Measurements from ENCODE around the gene SUPT6H. TPM values are rescaled to one million over a fixed set of nuclear protein-coding genes. Genes with fewer than 3 reads are reported as not detected.

The SUPT6H gene
- 25.1 and 32.4 TPM in 2 replicates for total RNA-seq (2014; rRNA removed; shearing (Covaris generic))

GRCh38 chr17:28661635-28662526 is at the start of gene SUPT6H, which contains the start of gene SDF2:
Gene SUPT6H, plus strand, starts transcription at chr17:28662205. Its CDS starts 11,197 bp downstream, at chr17:28673402.
Gene SDF2, minus strand, starts transcription at chr17:28661906. Its CDS starts 30 bp downstream, at chr17:28661876.
- peaks cover 2% of the 10 kb centered on the region for H3K36me3 ChIP-seq (replicated peaks; ENCODE audit: control insufficient read depth, insufficient read depth, low read length)
- peak within 1 kb of the TSS; percentile 91 for H3K4me3 ChIP-seq (ENCODE audit: insufficient read depth, low read depth, low read length)
- DNase-seq: peak; percentile 95
- H3K27me3 ChIP-seq (ENCODE audit: control insufficient read depth, insufficient read depth, low read length): no peaks in the 10 kb centered on the region

DNA sequence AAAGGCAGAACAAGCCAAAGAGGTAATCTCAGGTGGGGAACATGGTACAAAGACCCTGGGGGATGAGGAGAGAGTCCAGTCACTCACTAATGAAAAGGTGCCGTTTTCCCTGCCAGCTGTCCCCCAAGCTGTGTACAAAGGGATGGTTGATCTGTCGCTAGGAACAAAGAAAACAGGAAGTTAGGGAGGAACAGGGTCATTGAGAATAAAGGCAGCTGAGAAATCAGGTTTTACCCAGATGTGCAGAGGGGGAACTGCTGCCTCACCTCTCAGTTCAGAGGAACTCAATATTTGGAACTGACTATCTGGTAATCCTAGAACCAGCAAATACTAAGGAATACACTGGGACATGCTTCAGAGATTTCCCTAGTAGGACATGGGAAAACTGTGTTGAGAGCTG is 49.5 kb upstream of the SUPT6H start:
- no peak overlapping the region for H3K4me3 ChIP-seq (ENCODE audit: insufficient read depth, low read depth, low read length)
- no peak for DNase-seq
- peaks cover 53% of the 10 kb centered on the region for H3K36me3 ChIP-seq (replicated peaks; ENCODE audit: control insufficient read depth, insufficient read depth, low read length)
- H3K27me3 ChIP-seq (ENCODE audit: control insufficient read depth, insufficient read depth, low read length): no peaks in the 10 kb centered on the region

GRCh38 chr17:28612936-28613872 is 48.8 kb upstream of the SUPT6H start:
- peak; percentile 79 for DNase-seq
- H3K27me3 ChIP-seq (ENCODE audit: control insufficient read depth, insufficient read depth, low read length): no peaks in the 10 kb centered on the region
- H3K36me3 ChIP-seq (replicated peaks; ENCODE audit: control insufficient read depth, insufficient read depth, low read length): peaks cover 54% of the 10 kb centered on the region
- no peak overlapping the region for H3K4me3 ChIP-seq (ENCODE audit: insufficient read depth, low read depth, low read length)

- no peak within 1 kb of the TSS for H3K4me3 ChIP-seq (ENCODE audit: insufficient read depth, low read depth, low read length)
- H3K36me3 ChIP-seq (replicated peaks; ENCODE audit: control insufficient read depth, insufficient read depth, low read length): peaks cover 59% of the 10 kb centered on the region
- no peaks in the 10 kb centered on the region for H3K27me3 ChIP-seq (ENCODE audit: control insufficient read depth, insufficient read depth, low read length)
- DNase-seq: no peak
These were observed 48.0 kb upstream of the SUPT6H start, which contains the start of gene RSKR for GRCh38 chr17:28613931-28614381. Gene RSKR, minus strand, starts transcription at chr17:28614185. Its CDS starts 24 bp downstream, at chr17:28614161.

GRCh38 chr17:28615260-28615940 is 46.6 kb upstream of the SUPT6H start:
- Histone ChIP-seq H3K4me3 (ENCODE audit: insufficient read depth, low read depth, low read length) (no peak overlapping the region), H3K36me3 (replicated peaks; ENCODE audit: control insufficient read depth, insufficient read depth, low read length) (peaks cover 67% of the 10 kb centered on the region), H3K27me3 (ENCODE audit: control insufficient read depth, insufficient read depth, low read length) (no peaks in the 10 kb centered on the region)
- DNase-seq: no peak

DNA sequence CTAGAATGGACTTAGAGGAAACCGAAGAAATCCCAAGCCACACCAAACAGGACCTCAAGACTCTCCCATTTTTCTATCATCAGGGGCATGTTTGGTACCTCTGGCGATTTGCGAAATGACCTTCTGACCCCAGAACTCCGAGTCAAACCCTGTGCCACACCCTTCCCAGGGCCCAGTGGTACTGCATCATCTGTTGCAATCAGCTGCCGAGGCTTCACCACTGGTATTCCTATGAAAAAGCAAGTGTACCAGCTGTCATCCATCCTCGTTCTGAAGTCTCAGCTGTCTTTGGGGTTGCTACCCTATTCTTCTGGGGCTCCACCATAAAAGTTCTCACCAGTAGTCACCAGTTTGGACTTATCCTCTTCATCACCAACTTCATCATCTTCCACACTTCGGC is 45.7 kb upstream of the SUPT6H start:
- H3K27me3 ChIP-seq (ENCODE audit: control insufficient read depth, insufficient read depth, low read length): no peaks in the 10 kb centered on the region
- no peak overlapping the region for H3K4me3 ChIP-seq (ENCODE audit: insufficient read depth, low read depth, low read length)
- DNase-seq: no peak
- peaks cover 70% of the 10 kb centered on the region for H3K36me3 ChIP-seq (replicated peaks; ENCODE audit: control insufficient read depth, insufficient read depth, low read length)

- Histone ChIP-seq H3K36me3 (replicated peaks; ENCODE audit: control insufficient read depth, insufficient read depth, low read length) (peaks cover 71% of the 10 kb centered on the region), H3K4me3 (ENCODE audit: insufficient read depth, low read depth, low read length) (no peak overlapping the region)
- no peak for DNase-seq
These were observed 43.5 kb upstream of the SUPT6H start for GRCh38 chr17:28618464-28618863.

DNA sequence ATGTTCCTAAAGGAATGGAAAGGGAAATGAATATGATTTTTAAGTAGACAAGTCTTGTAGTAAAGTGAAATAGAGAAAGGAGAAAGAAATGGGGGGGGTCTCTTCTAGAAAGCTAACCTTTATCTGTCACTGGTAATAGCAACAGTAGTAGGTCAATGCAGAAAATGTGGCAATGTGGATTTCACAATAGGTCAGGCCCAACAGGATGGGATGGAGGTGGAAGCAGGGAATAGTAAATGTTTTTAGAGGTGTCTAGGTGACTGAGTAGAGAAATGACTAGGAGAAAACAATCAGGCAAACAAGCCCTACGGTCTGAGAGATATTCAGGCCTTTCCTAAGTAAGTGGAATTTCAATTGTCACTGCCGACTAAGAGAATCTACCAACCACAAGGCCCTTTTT is 42.0 kb upstream of the SUPT6H start:
- peaks cover 79% of the 10 kb centered on the region for H3K36me3 ChIP-seq (replicated peaks; ENCODE audit: control insufficient read depth, insufficient read depth, low read length)
- H3K27me3 ChIP-seq (ENCODE audit: control insufficient read depth, insufficient read depth, low read length): no peaks in the 10 kb centered on the region
- H3K4me3 ChIP-seq (ENCODE audit: insufficient read depth, low read depth, low read length): no peak overlapping the region
- no peak for DNase-seq

More at GRCh38 chr17:28618464-28618863, 43.5 kb upstream of the SUPT6H start:
- H3K27me3 ChIP-seq (ENCODE audit: control insufficient read depth, insufficient read depth, low read length): no peaks in the 10 kb centered on the region

- Histone ChIP-seq H3K4me3 (ENCODE audit: insufficient read depth, low read depth, low read length) (no peak overlapping the region), H3K27me3 (ENCODE audit: control insufficient read depth, insufficient read depth, low read length) (no peaks in the 10 kb centered on the region), H3K36me3 (replicated peaks; ENCODE audit: control insufficient read depth, insufficient read depth, low read length) (peaks cover 68% of the 10 kb centered on the region)
- DNase-seq: no peak
These were observed 39.8 kb upstream of the SUPT6H start for GRCh38 chr17:28622186-28622585.

DNA sequence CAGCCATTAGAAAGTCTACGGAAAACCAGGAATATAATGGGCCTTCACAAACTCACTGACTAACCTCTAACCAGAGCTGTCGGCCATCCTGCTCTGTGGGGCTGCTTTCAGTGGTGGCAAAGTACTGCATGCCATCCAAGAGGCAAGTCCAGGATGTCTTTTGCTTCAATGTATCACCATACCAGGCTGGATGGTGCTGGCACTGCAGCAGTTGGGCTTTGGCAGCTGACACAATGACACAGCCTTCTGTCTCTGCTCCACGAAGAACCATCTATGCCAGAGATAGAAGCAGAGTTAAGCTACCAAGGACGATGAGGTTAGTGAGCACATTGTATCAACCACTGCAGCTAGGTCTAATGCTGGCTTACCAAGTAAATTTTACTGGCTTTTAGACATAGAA is 38.3 kb upstream of the SUPT6H start:
- no peak for DNase-seq
- peaks cover 66% of the 10 kb centered on the region for H3K36me3 ChIP-seq (replicated peaks; ENCODE audit: control insufficient read depth, insufficient read depth, low read length)
- H3K4me3 ChIP-seq (ENCODE audit: insufficient read depth, low read depth, low read length): no peak overlapping the region
- no peaks in the 10 kb centered on the region for H3K27me3 ChIP-seq (ENCODE audit: control insufficient read depth, insufficient read depth, low read length)

DNA sequence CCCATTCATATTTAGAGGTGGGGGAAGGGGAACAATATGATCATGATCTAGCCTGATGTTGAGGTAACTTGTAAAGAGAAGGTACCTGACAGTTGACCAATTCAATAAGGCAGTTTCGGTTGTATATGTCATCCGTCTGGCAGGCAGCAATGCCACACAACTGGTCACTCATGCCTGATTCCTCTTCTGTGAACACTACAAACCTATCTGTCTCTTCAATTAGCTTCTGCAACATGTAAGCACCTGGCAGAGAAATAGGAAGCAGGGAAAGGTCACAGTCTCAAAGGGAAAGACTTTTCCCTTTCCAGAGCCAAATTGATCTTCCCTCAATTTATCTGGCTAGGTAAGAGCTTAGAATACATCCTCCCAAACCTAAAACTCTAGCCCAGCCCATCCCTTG is 37.9 kb upstream of the SUPT6H start:
- no peak for DNase-seq
- Histone ChIP-seq H3K36me3 (replicated peaks; ENCODE audit: control insufficient read depth, insufficient read depth, low read length) (peaks cover 63% of the 10 kb centered on the region), H3K27me3 (ENCODE audit: control insufficient read depth, insufficient read depth, low read length) (no peaks in the 10 kb centered on the region), H3K4me3 (ENCODE audit: insufficient read depth, low read depth, low read length) (no peak overlapping the region)

DNA sequence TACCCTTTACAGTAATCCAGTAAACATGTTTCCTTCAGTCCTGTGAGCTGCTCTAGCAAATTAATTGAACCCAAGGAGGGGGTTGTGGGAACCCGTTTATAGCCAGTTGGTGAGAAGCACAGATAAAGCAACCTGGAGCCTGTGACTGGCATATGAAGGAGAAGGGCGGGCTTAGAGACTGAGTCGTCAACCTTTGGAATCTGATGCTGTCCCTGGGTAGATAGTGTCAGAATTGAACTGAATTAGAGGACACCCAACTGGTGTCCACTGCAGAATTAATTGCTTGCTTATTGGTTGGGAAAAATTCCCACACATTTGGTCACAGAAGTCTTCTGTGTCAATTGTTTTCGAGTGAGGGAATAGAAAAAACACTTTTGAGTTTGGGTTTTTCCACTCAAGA is 35.2 kb upstream of the SUPT6H start:
- no peak for DNase-seq
- H3K36me3 ChIP-seq (replicated peaks; ENCODE audit: control insufficient read depth, insufficient read depth, low read length): peaks cover 51% of the 10 kb centered on the region
- H3K4me3 ChIP-seq (ENCODE audit: insufficient read depth, low read depth, low read length): no peak overlapping the region
- no peaks in the 10 kb centered on the region for H3K27me3 ChIP-seq (ENCODE audit: control insufficient read depth, insufficient read depth, low read length)

GRCh38 chr17:28634206-28634865 is 27.7 kb upstream of the SUPT6H start:
- DNase-seq: no peak
- Histone ChIP-seq H3K36me3 (replicated peaks; ENCODE audit: control insufficient read depth, insufficient read depth, low read length) (peaks cover 75% of the 10 kb centered on the region), H3K4me3 (ENCODE audit: insufficient read depth, low read depth, low read length) (no peak overlapping the region), H3K27me3 (ENCODE audit: control insufficient read depth, insufficient read depth, low read length) (no peaks in the 10 kb centered on the region)
